GM19467 (cell line): Measurements from ENCODE around the gene COPZ1.
A peak's percentile ranks its signal among the peaks of the same experiment; 100 is the strongest.

Experiments used
- ATAC-seq: cut with Tn5 transposase; IDR thresholded peaks from one replicate; pipeline ENCODE4 v1.9.1; 2021; ENCODE audit warnings: mild to moderate bottlenecking, moderate library complexity; ENCODE audit not compliant: unreplicated experiment

The COPZ1 gene

DNA sequence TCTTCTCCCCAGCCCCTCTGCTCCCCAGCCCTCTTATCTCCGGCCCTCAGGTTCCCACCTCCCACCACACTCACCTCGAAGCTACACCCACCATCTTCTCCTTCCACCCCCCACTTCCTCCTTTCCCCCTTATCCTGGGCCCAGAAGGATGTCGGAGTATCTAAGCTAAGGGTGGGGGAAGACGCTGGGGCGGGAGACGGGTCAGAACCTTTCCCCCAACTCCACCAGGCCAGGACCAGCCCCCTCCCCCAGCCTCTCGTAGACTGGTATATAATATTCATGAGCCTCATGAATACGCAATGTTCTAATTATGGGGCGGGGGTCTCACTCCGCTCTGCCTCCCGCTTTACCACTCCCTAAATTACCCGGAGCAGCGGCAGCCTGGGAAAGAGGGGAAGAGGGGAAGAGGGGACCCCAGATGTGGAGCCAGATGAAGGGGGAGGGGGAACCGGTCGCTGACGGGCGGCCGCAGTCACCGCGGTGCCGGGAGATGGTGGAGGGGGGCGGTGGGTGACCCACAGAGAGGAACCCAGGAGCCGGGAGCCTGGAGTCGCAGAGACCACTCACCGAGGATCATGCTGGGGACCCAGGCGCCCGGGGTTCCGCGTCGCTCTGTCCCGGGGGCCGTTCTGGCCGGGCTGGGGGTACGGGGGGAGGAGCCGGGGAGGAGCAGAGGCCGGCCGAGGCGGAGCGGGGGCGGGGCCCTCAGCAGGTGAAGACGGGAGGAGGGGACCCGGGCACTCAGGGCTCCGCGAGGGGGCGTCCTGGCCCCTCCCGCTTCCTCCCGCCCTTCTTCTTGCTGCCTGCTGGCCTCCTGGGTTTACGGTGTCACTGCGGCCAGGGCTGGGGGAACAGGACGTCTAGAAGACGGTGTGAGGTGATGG lies 66.0 kb downstream of the COPZ1 start:
- no peak for ATAC-seq

DNA sequence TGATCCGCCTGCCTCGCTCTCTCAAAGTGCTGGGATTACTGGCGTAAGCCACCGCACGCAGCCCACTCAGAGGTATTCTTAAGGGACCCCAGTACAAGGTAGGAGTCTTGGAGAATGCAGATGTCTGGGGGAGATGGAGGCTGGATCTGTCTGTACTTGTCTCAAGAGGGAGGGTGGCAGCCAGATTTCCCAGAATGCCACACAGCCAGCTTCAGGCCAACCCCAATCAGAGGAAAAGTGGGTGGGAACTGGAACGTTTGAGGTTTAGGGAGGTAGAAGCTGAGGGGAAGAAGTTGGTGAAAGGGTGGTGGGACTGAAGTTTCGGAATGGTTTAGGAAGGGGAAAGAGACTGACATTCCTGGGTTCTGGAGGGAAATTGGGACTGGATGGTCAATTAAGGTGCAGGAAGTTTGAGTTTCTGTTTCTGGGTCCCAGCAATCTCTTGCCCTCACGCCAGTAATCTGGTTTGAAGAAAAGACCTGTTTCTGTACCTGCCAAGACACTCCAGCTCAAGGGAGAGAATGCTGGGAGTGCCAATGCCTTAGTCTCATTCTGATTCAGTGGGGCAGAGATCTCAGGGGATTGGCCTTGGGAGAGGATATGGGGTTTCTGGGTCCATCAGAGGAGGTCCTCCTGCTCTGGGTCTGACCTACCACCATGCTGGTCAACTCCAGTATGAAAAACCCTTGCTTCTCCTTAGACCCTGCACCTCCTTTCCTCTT lies 67.7 kb downstream of the COPZ1 start:
- no peak for ATAC-seq

DNA sequence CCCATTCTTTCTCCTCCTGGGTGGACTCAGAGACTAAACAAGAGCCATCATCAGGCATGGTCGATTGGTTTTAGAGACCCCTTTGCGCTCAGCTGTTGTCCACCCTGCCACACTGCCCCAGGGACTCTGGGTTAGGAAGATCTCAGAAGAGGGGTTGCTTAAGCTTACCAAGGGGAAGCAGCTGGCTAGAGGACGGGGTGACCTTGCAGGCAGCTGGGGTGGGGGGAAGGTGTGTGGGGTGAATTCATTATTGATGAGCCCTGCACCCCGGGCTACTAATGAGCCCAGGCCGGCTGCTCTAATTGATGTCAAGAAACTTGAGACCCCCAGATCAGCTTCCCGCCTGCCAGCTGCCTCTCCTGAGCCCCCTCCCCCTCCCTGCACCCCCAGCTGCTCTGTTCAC lies 68.3 kb downstream of the COPZ1 start:
- no peak for ATAC-seq

DNA sequence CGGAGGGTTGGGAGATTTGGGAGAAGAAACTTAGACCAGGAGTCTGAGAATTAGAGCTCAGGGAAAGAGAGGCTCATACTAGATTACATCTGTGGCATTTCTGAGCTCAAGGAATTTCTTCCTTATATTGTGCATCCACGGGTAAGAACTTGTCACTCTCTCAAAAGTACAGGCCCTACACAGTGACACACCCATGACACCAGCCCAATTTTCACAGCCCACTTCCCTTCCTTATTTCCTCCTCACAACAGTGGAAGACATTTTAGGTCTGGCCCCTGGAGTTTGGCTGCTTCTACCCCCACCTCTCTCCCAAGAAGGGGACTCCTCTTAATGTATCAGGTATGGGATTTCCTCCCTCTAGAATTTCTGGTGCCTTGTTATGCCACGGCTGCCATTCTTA lies 68.8 kb downstream of the COPZ1 start:
- no peak for ATAC-seq

DNA sequence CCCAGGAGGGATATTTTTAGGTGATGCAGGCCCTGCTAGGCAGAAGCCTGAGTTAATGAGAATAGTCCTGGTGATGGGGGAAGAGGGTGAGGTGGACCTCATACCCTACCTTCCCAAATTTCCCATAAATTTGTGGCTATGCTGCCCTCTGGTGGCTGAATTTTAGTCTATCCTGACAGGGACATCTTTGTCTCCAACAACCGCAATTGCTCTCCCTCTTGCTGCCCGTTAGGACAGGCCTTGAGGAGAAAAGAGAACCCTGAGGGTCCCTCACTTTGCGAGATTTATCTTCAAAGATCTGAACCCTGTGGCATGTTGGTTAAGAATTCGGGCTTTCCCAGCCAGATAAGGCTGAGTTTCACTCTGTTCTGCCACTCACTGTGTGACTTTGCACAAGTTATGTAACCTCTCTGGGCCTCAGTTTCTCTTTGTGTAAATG lies 69.4 kb downstream of the COPZ1 start:
- ATAC-seq, result no peak

DNA sequence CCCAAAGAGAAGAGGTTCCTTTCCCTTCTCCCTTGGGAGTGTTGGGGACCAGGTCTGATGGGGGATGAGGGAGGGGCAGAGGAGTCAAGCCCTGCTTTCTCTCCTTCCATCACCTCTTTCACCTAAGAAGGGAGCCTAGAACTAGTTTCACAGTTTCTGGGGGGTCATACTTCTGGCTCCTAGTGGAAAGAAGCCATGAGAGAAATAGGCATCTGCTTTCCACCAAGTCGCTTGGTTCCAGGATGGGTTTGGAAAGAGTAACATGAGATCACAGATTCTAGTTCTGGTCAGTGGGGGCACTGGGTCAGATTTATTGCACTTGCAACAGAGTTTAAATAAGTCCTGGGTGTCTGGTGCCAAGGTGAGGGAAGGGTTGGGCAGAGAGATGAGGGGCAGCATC lies 70.1 kb downstream of the COPZ1 start:
- no peak for ATAC-seq

DNA sequence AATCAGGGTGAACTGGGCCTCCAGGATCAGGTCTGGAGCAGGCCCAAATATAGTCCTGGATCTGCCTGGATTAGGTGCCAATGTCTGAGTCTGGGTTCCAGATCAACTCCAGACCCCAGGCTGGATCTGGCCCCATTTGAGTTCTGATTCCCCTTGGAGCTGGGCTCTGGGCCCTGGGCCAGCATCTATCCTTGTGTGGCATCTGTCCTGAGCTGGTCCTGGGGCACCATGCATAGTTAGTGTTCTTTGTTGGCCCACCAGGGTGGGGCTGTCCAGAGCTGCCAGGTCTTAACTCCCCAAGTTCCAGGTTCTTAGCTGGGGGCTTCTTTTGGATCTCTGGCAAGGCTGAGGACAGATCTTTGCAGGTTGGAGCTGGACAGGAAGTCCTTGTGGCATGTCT lies 70.6 kb downstream of the COPZ1 start:
- ATAC-seq, result no peak

DNA sequence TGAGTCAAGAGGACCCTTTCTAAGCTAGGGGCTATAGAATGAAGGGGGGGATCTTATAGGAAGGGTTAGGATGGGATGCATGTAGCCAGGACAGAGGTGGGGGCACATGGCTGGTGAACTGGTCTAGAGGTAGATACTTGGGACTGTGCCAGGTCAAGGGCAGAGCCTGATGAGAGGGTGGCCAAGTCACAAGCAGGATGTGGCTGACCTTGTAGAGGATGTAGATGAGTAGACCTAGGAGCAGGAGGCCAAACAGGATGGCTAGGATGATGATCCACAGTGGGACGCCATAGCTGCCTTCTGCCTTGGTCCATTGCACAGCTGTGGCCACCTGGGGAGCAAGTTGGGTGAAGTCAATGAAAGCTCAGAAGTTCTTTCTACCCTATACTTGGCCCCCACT lies 72.2 kb downstream of the COPZ1 start:
- ATAC-seq, result no peak

DNA sequence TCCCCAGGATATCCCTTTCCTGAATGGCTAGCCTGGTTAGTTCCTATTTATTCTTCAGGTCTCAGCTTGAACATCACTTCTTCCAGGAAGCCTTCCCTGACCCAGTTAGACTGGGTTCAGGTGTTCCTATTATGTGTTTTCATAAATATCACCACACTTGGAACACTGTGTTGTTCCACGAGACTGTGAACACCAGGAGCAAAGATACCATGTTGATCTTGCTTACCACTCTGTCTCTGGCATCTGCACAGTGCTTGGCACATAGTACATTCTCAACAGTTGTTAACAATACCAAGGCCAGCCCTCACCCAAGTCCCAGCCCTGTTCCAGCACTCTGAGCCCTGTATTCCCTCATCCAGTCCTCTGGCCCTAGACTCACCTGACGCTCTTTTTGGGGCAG lies 73.3 kb downstream of the COPZ1 start:
- no peak for ATAC-seq

DNA sequence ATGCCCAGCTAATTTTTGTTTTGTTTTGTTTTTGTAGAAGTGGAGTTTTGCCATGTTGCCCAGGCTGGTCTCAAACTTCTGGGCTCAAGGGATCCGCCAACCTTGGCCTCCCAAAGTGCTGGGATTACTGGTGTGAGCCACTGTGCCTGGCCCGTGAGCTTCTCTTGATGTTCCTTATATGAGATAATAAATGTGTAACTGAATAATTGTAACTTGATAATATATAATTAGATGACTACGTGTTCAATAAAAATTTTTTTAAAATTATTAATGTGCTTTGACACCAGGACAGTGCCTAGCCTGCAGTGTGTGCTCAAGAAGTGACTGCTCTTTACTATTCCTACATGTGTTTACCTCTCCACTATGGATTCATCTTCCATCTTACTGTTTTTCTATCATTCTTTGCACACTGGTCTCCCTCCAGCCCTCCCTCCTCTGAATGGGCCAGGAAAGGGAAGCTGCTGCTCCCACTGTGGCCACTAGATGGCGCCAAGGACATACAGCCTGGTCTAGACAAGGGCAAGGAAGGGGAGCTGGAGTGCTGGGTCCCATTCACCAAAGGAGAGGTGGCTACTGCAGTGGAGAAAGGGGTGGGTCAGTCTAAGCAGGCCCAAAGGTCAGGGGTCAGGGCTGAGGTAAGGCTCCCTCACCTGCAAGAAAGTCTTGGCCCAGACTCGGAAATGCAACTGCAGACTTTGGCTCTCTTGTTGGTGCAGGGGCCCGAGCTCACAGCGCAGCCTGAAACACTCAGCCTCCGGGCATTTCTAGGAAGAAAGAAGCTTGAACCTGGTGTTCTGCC lies 74.3 kb downstream of the COPZ1 start:
- ATAC-seq, result peak; percentile 78

DNA sequence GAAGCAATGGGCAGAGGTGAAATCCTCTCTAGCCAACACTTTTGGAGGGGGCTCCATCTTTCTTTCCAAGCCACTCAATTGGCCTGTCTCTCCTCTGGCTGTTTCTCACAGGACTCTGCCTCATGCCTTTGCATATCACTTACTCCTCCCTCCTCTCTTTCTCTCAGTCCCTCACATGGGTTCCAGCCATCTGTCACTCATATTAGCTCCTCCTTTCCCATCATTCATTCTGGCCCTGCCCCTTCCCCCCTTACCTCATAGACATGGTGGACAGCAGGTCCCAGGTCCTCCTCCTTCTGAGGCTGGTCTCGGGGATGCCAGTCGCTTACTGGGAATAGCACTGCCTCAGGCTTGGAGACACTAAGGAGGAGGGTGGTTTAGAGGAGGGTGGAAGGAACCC lies 76.2 kb downstream of the COPZ1 start:
- no peak for ATAC-seq
